K562 (cell line): ENCODE results near the gene AKT1S1. TPM values are rescaled to one million over a fixed set of nuclear protein-coding genes. Genes with fewer than 3 reads are reported as not detected.

Experiments
- MYBL2 ChIP-seq, 2 experiments: fragments of 450-650 bp in 1 of 2; sonication (generic) in 1 of 2; formaldehyde crosslinking in 1 of 2; IDR thresholded peaks; 2 replicates each; pipeline versions ENCODE4 v1.6.1 to v1.8.1; 2017 to 2022; ENCODE audit warnings: borderline replicate concordance in 1 of 2, inconsistent platforms in 1 of 2, low read depth in 1 of 2, mild to moderate bottlenecking in 1 of 2, missing genetic modification reagents in 1 of 2, moderate library complexity in 1 of 2
- NFE2L1 ChIP-seq: fragments of 450-650 bp; IDR thresholded peaks from 2 replicates; pipeline ENCODE4 v1.6.1; 2016; ENCODE audit warnings: missing genetic modification characterization, low read depth, mild to moderate bottlenecking, missing compliant biosample characterization, moderate library complexity, borderline replicate concordance
- PCBP2 ChIP-seq: fragments of 200-400 bp; formaldehyde crosslinking; IDR thresholded peaks from 2 replicates; pipeline ENCODE4 v1.6.1; 2018; ENCODE audit warnings: low read length, low read depth, mild to moderate bottlenecking, moderate library complexity; ENCODE audit not compliant: poor library complexity, severe bottlenecking
- POLR2B ChIP-seq: fragments of 450-650 bp; IDR thresholded peaks from 2 replicates; pipeline ENCODE4 v1.6.1; 2018; ENCODE audit warnings: low read depth; ENCODE audit not compliant: partially characterized antibody
- PTBP1 ChIP-seq: fragments of 200-400 bp; formaldehyde crosslinking; IDR thresholded peaks from 2 replicates; pipeline ENCODE4 v1.6.1; 2017; ENCODE audit warnings: low read depth, low read length
- SMAD3 ChIP-seq: fragments of 450-650 bp; formaldehyde crosslinking; conservative IDR thresholded peaks from 2 replicates; pipeline ENCODE4 v1.4.0; 2020; ENCODE audit warnings: mild to moderate bottlenecking
- SNIP1 ChIP-seq: fragments of 450-650 bp; IDR thresholded peaks from 2 replicates; pipeline ENCODE4 v1.7.1; 2017; ENCODE audit warnings: low read depth, mild to moderate bottlenecking
- SP1 ChIP-seq: sonication (generic); formaldehyde crosslinking; IDR thresholded peaks from 2 replicates; pipeline ENCODE4 v1.8.1; 2022; ENCODE audit warnings: mild to moderate bottlenecking, missing genetic modification reagents
- ZKSCAN1 ChIP-seq: fragments of 150-350 bp; IDR thresholded peaks from 2 replicates; pipeline ENCODE4 v1.6.1; 2016; ENCODE audit warnings: low read depth, low read length
- ZNF316 ChIP-seq: fragments of 450-650 bp; IDR thresholded peaks from 2 replicates; pipeline ENCODE4 v1.6.1; 2016
- ZZZ3 ChIP-seq: fragments of 450-650 bp; IDR thresholded peaks from 2 replicates; pipeline ENCODE4 v1.6.1; 2016; ENCODE audit warnings: antibody characterized with exemption, mild to moderate bottlenecking, moderate library complexity
- polyA plus RNA-seq, 8 experiments: library from polyadenylated mRNA; depleted of rRNA in 4 of 8; stranded (reverse) in 5 of 8; unstranded in 3 of 8; fragments of >200 nt; fragmentation: Nextera tagmentation in 2 of 8; fragmentation: Illumina TruSeq in 1 of 8; extraction: Ambion mirVana in 2 of 8; extraction: Trizol in 1 of 8; gene quantifications; 2 replicates each; pipeline versions ENCODE4 v1.2.1 to v1.2.3, GENCODE V29; 2011 to 2014; ENCODE audit warnings: inconsistent platforms in 1 of 8, missing spikeins in 1 of 8
- total RNA-seq, 7 experiments: library from RNA; depleted of rRNA in 6 of 7; stranded (reverse); fragments of >200 nt in 6 of 7; fragmentation: Illumina TruSeq in 2 of 7; extraction: Trizol in 2 of 7; gene quantifications; 2 replicates each; pipeline versions ENCODE4 v1.2.1 to v1.2.3, GENCODE V29; 2011 to 2021; ENCODE audit warnings: low replicate concordance in 1 of 7
- TF ChIP-seq, protein P1 (sequence below): fragments of 250-450 bp; sonication (Bioruptor Pico); IDR thresholded peaks from 2 replicates; pipeline ENCODE4 v1.8.0; 2022; ENCODE audit warnings: inconsistent platforms
- TF ChIP-seq, protein P2 (sequence below): fragments of 250-450 bp; sonication (Bioruptor Pico); IDR thresholded peaks from 2 replicates; pipeline ENCODE4 v1.8.0; 2022; ENCODE audit warnings: inconsistent platforms, mild to moderate bottlenecking, moderate library complexity, borderline replicate concordance
- TF ChIP-seq, protein P3 (sequence below): IDR thresholded peaks from 2 replicates; pipeline ENCODE4 v1.6.1; 2014; ENCODE audit warnings: antibody characterized with exemption
- TF ChIP-seq, protein P4 (sequence below): fragments of 250-450 bp; sonication (Bioruptor Pico); IDR thresholded peaks from 2 replicates; pipeline ENCODE4 v1.8.0; 2021; ENCODE audit warnings: moderate library complexity, mild to moderate bottlenecking, inconsistent platforms
- TF ChIP-seq, protein P5 (sequence below): fragments of 250-450 bp; sonication (Bioruptor Pico); IDR thresholded peaks from 2 replicates; pipeline ENCODE4 v1.5.0; 2021
- TF ChIP-seq, protein P6 (sequence below): sonication (generic); IDR thresholded peaks from 2 replicates; pipeline ENCODE4 v1.6.1; 2016
- TF ChIP-seq, protein P7 (sequence below): fragments of 200-400 bp; formaldehyde crosslinking; IDR thresholded peaks from 2 replicates; pipeline ENCODE4 v1.6.1; 2017; ENCODE audit warnings: mild to moderate bottlenecking, low read depth, low read length, moderate library complexity

Gene AKT1S1
- total and polyA plus RNA-seq, 9 of the 15 experiments (the other 6 are each of a cell fraction or from before 2014, with no cell fraction given): 1.2 to 50.3 (median 17.1) TPM

DNA sequence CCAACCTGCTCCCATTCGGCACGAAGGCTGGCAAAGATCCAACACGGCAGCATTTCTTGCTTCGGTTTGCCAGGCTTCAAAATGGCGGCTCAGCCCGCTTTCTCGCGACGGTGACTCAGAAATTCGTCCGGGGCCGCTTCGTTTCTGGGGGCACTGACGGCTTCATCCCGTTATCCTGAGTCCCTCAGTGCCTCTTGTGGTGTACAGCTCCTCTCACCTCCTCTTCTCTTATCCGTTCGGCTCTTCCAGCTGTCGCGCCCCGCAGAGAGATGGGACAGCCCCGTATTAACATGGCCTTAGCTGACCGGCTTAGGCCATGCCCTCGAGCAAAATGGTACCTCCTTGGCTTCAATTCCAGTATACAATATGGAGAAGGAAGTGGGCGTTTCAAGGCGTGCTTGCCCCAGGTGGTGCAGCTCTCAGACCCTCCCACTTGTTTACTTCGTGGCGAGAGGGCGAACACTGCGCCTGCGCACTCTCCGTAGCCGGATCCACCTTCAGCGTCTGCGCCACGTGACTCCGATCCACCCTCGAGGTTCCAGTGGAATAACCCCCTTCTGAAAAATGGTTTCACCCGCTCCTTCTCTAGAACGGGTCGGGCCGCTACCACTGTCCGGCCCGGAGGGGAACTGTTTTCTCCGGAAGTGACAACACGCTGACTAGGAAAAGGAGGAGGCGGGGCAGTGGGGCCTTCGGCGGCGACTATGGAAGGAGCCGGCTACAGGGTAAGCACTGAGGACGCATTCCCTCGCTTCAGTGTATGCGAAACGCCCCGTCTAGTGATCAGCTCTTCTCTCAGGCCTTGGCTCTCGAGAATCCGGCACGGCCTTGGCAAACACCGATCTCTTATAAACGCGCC, at the start of gene AKT1S1, which contains the start of gene TBC1D17 (continued):
- TF ChIP-seq SMAD3 (0 out of 2 replicates have a peak, but pooled peaks have one; percentile 45), SNIP1 (no peak), PTBP1 (0 out of 2 replicates have a peak, but pooled peaks have one; percentile 18), ZKSCAN1 (no peak), ZNF316 (peak; percentile 67), NFE2L1 (tag) (no peak), POLR2B (peak; percentile 76), SP1 (CRISPR knock-in tag) (peak; percentile 91), MYBL2 (IDR thresholded peaks at IDR 0.05; ENCODE audit: low read depth) (no peak; the same call in 1 of the 2 replicates), MYBL2 (CRISPR knock-in tag; IDR thresholded peaks at IDR 0.05; ENCODE audit: borderline replicate concordance) (no peak), ZZZ3 (no peak), PCBP2 (no peak)
- TF ChIP-seq, protein P1, sequence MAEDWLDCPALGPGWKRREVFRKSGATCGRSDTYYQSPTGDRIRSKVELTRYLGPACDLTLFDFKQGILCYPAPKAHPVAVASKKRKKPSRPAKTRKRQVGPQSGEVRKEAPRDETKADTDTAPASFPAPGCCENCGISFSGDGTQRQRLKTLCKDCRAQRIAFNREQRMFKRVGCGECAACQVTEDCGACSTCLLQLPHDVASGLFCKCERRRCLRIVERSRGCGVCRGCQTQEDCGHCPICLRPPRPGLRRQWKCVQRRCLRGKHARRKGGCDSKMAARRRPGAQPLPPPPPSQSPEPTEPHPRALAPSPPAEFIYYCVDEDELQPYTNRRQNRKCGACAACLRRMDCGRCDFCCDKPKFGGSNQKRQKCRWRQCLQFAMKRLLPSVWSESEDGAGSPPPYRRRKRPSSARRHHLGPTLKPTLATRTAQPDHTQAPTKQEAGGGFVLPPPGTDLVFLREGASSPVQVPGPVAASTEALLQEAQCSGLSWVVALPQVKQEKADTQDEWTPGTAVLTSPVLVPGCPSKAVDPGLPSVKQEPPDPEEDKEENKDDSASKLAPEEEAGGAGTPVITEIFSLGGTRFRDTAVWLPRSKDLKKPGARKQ (CRISPR knock-in tag): no peak
- TF ChIP-seq, protein P2, sequence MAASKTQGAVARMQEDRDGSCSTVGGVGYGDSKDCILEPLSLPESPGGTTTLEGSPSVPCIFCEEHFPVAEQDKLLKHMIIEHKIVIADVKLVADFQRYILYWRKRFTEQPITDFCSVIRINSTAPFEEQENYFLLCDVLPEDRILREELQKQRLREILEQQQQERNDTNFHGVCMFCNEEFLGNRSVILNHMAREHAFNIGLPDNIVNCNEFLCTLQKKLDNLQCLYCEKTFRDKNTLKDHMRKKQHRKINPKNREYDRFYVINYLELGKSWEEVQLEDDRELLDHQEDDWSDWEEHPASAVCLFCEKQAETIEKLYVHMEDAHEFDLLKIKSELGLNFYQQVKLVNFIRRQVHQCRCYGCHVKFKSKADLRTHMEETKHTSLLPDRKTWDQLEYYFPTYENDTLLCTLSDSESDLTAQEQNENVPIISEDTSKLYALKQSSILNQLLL (CRISPR knock-in tag): no peak
- TF ChIP-seq, protein P3, sequence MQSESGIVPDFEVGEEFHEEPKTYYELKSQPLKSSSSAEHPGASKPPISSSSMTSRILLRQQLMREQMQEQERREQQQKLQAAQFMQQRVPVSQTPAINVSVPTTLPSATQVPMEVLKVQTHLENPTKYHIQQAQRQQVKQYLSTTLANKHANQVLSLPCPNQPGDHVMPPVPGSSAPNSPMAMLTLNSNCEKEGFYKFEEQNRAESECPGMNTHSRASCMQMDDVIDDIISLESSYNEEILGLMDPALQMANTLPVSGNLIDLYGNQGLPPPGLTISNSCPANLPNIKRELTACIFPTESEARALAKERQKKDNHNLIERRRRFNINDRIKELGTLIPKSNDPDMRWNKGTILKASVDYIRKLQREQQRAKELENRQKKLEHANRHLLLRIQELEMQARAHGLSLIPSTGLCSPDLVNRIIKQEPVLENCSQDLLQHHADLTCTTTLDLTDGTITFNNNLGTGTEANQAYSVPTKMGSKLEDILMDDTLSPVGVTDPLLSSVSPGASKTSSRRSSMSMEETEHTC: no peak
- TF ChIP-seq, protein P4, sequence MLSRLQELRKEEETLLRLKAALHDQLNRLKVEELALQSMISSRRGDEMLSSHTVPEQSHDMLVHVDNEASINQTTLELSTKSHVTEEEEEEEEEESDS (CRISPR knock-in tag): no peak
- TF ChIP-seq, protein P5, sequence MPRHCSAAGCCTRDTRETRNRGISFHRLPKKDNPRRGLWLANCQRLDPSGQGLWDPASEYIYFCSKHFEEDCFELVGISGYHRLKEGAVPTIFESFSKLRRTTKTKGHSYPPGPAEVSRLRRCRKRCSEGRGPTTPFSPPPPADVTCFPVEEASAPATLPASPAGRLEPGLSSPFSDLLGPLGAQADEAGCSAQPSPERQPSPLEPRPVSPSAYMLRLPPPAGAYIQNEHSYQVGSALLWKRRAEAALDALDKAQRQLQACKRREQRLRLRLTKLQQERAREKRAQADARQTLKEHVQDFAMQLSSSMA: no peak
- TF ChIP-seq, protein P6, sequence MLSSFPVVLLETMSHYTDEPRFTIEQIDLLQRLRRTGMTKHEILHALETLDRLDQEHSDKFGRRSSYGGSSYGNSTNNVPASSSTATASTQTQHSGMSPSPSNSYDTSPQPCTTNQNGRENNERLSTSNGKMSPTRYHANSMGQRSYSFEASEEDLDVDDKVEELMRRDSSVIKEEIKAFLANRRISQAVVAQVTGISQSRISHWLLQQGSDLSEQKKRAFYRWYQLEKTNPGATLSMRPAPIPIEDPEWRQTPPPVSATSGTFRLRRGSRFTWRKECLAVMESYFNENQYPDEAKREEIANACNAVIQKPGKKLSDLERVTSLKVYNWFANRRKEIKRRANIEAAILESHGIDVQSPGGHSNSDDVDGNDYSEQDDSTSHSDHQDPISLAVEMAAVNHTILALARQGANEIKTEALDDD: no peak
- TF ChIP-seq, protein P7, sequence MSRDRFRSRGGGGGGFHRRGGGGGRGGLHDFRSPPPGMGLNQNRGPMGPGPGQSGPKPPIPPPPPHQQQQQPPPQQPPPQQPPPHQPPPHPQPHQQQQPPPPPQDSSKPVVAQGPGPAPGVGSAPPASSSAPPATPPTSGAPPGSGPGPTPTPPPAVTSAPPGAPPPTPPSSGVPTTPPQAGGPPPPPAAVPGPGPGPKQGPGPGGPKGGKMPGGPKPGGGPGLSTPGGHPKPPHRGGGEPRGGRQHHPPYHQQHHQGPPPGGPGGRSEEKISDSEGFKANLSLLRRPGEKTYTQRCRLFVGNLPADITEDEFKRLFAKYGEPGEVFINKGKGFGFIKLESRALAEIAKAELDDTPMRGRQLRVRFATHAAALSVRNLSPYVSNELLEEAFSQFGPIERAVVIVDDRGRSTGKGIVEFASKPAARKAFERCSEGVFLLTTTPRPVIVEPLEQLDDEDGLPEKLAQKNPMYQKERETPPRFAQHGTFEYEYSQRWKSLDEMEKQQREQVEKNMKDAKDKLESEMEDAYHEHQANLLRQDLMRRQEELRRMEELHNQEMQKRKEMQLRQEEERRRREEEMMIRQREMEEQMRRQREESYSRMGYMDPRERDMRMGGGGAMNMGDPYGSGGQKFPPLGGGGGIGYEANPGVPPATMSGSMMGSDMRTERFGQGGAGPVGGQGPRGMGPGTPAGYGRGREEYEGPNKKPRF: no peak
